H1 (cell line): ENCODE measurements around the gene PRR5L. TPM values are rescaled to one million over a fixed set of nuclear protein-coding genes. Genes with fewer than 3 reads are reported as not detected.

Experiments used
- ASH2L ChIP-seq: fragments of 200-600, 300-600 bp; sonication (generic); IDR thresholded peaks from one replicate; pipeline ENCODE4 v1.7.1; 2017; ENCODE audit warnings: low read length
- CTBP2 ChIP-seq: IDR thresholded peaks from 2 replicates; pipeline ENCODE4 v1.7.0; 2011; ENCODE audit warnings: borderline replicate concordance, mild to moderate bottlenecking, moderate library complexity, mixed read lengths, low read length; ENCODE audit not compliant: insufficient read depth, insufficient read length
- JUND ChIP-seq: IDR thresholded peaks from 2 replicates; pipeline ENCODE4 v1.6.1; 2011; ENCODE audit warnings: mild to moderate bottlenecking, improper control_type of control experiment, low read length
- KDM4A ChIP-seq: IDR thresholded peaks from one replicate; pipeline ENCODE4 v1.7.1; 2012; ENCODE audit warnings: low read depth, mild to moderate bottlenecking, moderate library complexity, low read length, inconsistent platforms; ENCODE audit not compliant: severe bottlenecking
- KDM5A ChIP-seq: fragments of 200-600 bp; IDR thresholded peaks from 2 replicates; pipeline ENCODE4 v1.7.1; 2012; ENCODE audit warnings: mild to moderate bottlenecking, low read length, inconsistent platforms, mixed read lengths
- NANOG ChIP-seq: IDR thresholded peaks from 2 replicates; pipeline ENCODE4 v1.6.1; 2011; ENCODE audit warnings: low read length, low read depth, mild to moderate bottlenecking, inconsistent platforms; ENCODE audit not compliant: insufficient read depth, poor library complexity, severe bottlenecking
- SIRT6 ChIP-seq: IDR thresholded peaks from one replicate; pipeline ENCODE4 v1.7.1; 2012; ENCODE audit warnings: low read length, inconsistent platforms
- TAF7 ChIP-seq: optimal IDR thresholded peaks from 2 replicates; pipeline ENCODE3; 2011; ENCODE audit warnings: low read depth, mild to moderate bottlenecking, inconsistent platforms, low read length, moderate library complexity, borderline replicate concordance
- polyA plus RNA-seq, 7 experiments: library from polyadenylated mRNA; depleted of rRNA in 3 of 7; stranded (reverse) in 5 of 7; unstranded in 2 of 7; fragments of >200 nt in 5 of 7; fragments of 200-250 nt in 2 of 7; gene quantifications; 1 replicate in 5 of 7; 2 replicates in 1 of 7; 4 replicates in 1 of 7; pipeline versions ENCODE4 v1.2.1 to v1.2.3, GENCODE V29; 2011 to 2013; ENCODE audit warnings: missing spikeins in 2 of 7, mixed read lengths in 2 of 7
- total RNA-seq: library from RNA; stranded (reverse); fragmentation: NEBNext Ultra II Directional; extraction: Animal tissue kit (Norgen Biotek cat#: 25700); gene quantifications from 2 replicates; pipeline ENCODE4 v1.2.1, GENCODE V29; 2021
- TF ChIP-seq, protein P1 (sequence below), 3 experiments: IDR thresholded peaks; 1 replicate in 2 of 3; 2 replicates in 1 of 3; pipeline versions ENCODE4 v1.5.1 to v1.6.1; 2011; ENCODE audit warnings: low read length in 3 of 3, mild to moderate bottlenecking in 3 of 3, inconsistent platforms in 2 of 3, low read depth in 1 of 3, moderate library complexity in 1 of 3; ENCODE audit not compliant: insufficient read depth in 1 of 3; ENCODE audit errors: control extremely low read depth in 1 of 3

The PRR5L gene
- total and polyA plus RNA-seq, 2 of the 8 experiments (the other 6 are each of a cell fraction or from before 2014, with no cell fraction given) = 6.6 to 10.1 TPM

DNA sequence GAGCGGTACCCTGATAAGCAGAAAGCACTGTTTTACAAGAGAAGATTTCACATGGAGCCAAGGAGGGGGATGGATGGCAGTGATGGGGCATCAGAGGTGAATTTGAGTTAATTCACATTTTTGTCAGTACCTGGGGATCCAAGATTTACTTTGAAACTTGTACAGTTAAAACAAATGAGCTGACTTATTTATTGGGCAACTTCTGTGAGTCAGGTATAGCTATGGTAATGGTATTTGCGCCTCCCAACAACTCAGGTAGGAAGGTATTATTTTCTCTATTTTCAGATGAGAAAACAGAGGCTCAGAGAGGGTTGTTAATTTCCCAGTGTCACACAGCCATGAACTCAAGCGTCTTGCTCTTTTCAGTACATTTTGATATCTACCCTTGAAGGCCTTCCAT is 83.6 kb downstream of the PRR5L start (continued):
- TF ChIP-seq NANOG (no peak), ASH2L (no peak), CTBP2 (no peak), JUND (no peak), KDM4A (no peak), TAF7 (no peak), KDM5A (no peak), SIRT6 (no peak)
- TF ChIP-seq, protein P1, sequence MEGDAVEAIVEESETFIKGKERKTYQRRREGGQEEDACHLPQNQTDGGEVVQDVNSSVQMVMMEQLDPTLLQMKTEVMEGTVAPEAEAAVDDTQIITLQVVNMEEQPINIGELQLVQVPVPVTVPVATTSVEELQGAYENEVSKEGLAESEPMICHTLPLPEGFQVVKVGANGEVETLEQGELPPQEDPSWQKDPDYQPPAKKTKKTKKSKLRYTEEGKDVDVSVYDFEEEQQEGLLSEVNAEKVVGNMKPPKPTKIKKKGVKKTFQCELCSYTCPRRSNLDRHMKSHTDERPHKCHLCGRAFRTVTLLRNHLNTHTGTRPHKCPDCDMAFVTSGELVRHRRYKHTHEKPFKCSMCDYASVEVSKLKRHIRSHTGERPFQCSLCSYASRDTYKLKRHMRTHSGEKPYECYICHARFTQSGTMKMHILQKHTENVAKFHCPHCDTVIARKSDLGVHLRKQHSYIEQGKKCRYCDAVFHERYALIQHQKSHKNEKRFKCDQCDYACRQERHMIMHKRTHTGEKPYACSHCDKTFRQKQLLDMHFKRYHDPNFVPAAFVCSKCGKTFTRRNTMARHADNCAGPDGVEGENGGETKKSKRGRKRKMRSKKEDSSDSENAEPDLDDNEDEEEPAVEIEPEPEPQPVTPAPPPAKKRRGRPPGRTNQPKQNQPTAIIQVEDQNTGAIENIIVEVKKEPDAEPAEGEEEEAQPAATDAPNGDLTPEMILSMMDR (IDR thresholded peaks at IDR 0.05; ENCODE audit: control extremely low read depth in 1 of 3, insufficient read depth in 1 of 3, low read depth in 1 of 3, low read length in 3 of 3) = no peak
